Astrocyte (in vitro differentiated cells and primary cell): ENCODE measurements around the gene MMAB. TPM values are rescaled to one million over a fixed set of nuclear protein-coding genes. Genes with fewer than 3 reads are reported as not detected.

ENCODE experiments used
- DNase-seq: peaks from one replicate; pipeline ENCODE4 v3.0.0-alpha.2; 2010; ENCODE audit warnings: low read depth
- FAIRE-seq: peaks from 2 replicates; lab custom pipeline; 2011; peaks lifted over from hg19 to GRCh38; lab: Jason Lieb, UNC
- H2AFZ ChIP-seq: 2 replicates; pipeline ENCODE4 v1.6.0; 2012; ENCODE audit warnings: low read depth, low read length, inconsistent platforms
- H3K27ac ChIP-seq: 2 replicates; pipeline ENCODE4 v1.5.1; 2011; ENCODE audit warnings: low read depth, low read length, inconsistent platforms
- H3K27me3 ChIP-seq: 2 replicates; pipeline ENCODE4 v1.6.0; 2011; ENCODE audit warnings: low read length, inconsistent platforms; ENCODE audit not compliant: insufficient read depth
- H3K36me3 ChIP-seq: 2 replicates; pipeline ENCODE4 v1.5.1; 2011; ENCODE audit warnings: low read length, inconsistent platforms; ENCODE audit not compliant: insufficient read depth
- H3K4me1 ChIP-seq: 2 replicates; pipeline ENCODE4 v1.5.1; 2011; ENCODE audit warnings: low read length, inconsistent platforms; ENCODE audit not compliant: insufficient read depth
- H3K4me2 ChIP-seq: 2 replicates; pipeline ENCODE4 v1.6.0; 2012; ENCODE audit warnings: low read length, inconsistent platforms
- H3K4me3 ChIP-seq: 2 replicates; pipeline ENCODE4 v1.5.1; 2011; ENCODE audit warnings: low read depth, mild to moderate bottlenecking, low read length, inconsistent platforms; ENCODE audit not compliant: insufficient read depth
- H3K79me2 ChIP-seq: 2 replicates; pipeline ENCODE4 v1.6.0; 2012; ENCODE audit warnings: mild to moderate bottlenecking, low read length, inconsistent platforms; ENCODE audit not compliant: insufficient read depth
- H3K9ac ChIP-seq: 2 replicates; pipeline ENCODE4 v1.6.0; 2012; ENCODE audit warnings: mild to moderate bottlenecking, low read length, inconsistent platforms
- H3K9me3 ChIP-seq: 2 replicates; pipeline ENCODE4 v1.5.1; 2012; ENCODE audit warnings: low read depth, mild to moderate bottlenecking, low read length, inconsistent platforms; ENCODE audit not compliant: insufficient read depth
- H4K20me1 ChIP-seq: 2 replicates; pipeline ENCODE4 v1.6.0; 2012; ENCODE audit warnings: low read length, inconsistent platforms; ENCODE audit not compliant: insufficient read depth
- H3K27ac Mint-ChIP-seq: one replicate; pipeline ENCODE4 v1.8.0; 2021; ENCODE audit warnings: mild to moderate bottlenecking, mixed read lengths; ENCODE audit not compliant: unreplicated experiment
- H3K27me3 Mint-ChIP-seq: one replicate; pipeline ENCODE4 v1.8.0; 2021; ENCODE audit warnings: low read depth, mixed read lengths; ENCODE audit not compliant: unreplicated experiment
- H3K36me3 Mint-ChIP-seq: one replicate; pipeline ENCODE4 v1.8.0; 2021; ENCODE audit warnings: low read depth, mixed read lengths; ENCODE audit not compliant: unreplicated experiment
- H3K4me1 Mint-ChIP-seq: one replicate; pipeline ENCODE4 v1.8.0; 2021; ENCODE audit warnings: low read depth, mixed read lengths; ENCODE audit not compliant: unreplicated experiment
- H3K4me3 Mint-ChIP-seq: one replicate; pipeline ENCODE4 v1.8.0; 2021; ENCODE audit warnings: mild to moderate bottlenecking, moderate library complexity, mixed read lengths; ENCODE audit not compliant: unreplicated experiment
- H3K9me3 Mint-ChIP-seq: one replicate; pipeline ENCODE4 v1.8.0; 2021; ENCODE audit warnings: mild to moderate bottlenecking, mixed read lengths; ENCODE audit not compliant: unreplicated experiment
- CTCF ChIP-seq: IDR thresholded peaks from 2 replicates; pipeline ENCODE4 v1.5.1; 2011; ENCODE audit warnings: low read depth, mild to moderate bottlenecking, inconsistent platforms, low read length, moderate library complexity; ENCODE audit not compliant: insufficient read depth
- EZH2 ChIP-seq: IDR thresholded peaks from 2 replicates; pipeline ENCODE4 v1.6.1; 2012; ENCODE audit warnings: mild to moderate bottlenecking, low read length, inconsistent platforms; ENCODE audit not compliant: insufficient read depth
- total RNA-seq: library from RNA; stranded (reverse); gene quantifications from 2 replicates; pipeline ENCODE4 v1.2.1, GENCODE V29; 2021

MMAB gene
- total RNA-seq, 1 donor from 2014 or later, result 17.8 TPM

GRCh38 chr12:109597414-109597794 is 24.1 kb upstream of the MMAB start:
- no peak overlapping the region for H3K9ac ChIP-seq
- no peak overlapping the region for H2AFZ ChIP-seq
- no peaks in the 10 kb centered on the region for H3K27me3 ChIP-seq
- Mint-ChIP-seq H3K4me1 (peaks cover 4% of the 10 kb centered on the region), H3K9me3 (peaks cover 3% of the 10 kb centered on the region), H3K36me3 (no peaks in the 10 kb centered on the region), H3K4me3 (no peak overlapping the region), H3K27me3 (peaks cover 6% of the 10 kb centered on the region), H3K27ac (no peak overlapping the region)
- no peaks in the 10 kb centered on the region for H3K79me2 ChIP-seq
- FAIRE-seq (no peak), DNase-seq (no peak)
- no peaks in the 10 kb centered on the region for H4K20me1 ChIP-seq
- H3K36me3 ChIP-seq, result no peaks in the 10 kb centered on the region
- H3K4me1 ChIP-seq, result no peaks in the 10 kb centered on the region
- H3K4me3 ChIP-seq, result no peak overlapping the region
- no peak overlapping the region for H3K27ac ChIP-seq
- H3K4me2 ChIP-seq, result peak overlapping the region; percentile 73
- H3K9me3 ChIP-seq, result no peaks in the 10 kb centered on the region
- TF ChIP-seq EZH2, result no peak
- no peak for TF ChIP-seq CTCF

- H3K27me3 ChIP-seq, result no peaks in the 10 kb centered on the region
- H3K4me1 ChIP-seq, result no peaks in the 10 kb centered on the region
- Mint-ChIP-seq H3K27me3 (peaks cover 5% of the 10 kb centered on the region), H3K36me3 (no peaks in the 10 kb centered on the region), H3K4me3 (no peak overlapping the region), H3K9me3 (peaks cover 3% of the 10 kb centered on the region), H3K27ac (no peak overlapping the region), H3K4me1 (peaks cover 4% of the 10 kb centered on the region)
- no peaks in the 10 kb centered on the region for H4K20me1 ChIP-seq
- no peak overlapping the region for H3K4me2 ChIP-seq
- H3K36me3 ChIP-seq, result no peaks in the 10 kb centered on the region
- H3K4me3 ChIP-seq, result no peak overlapping the region
- FAIRE-seq (no peak), DNase-seq (no peak)
- H3K27ac ChIP-seq, result no peak overlapping the region
- no peaks in the 10 kb centered on the region for H3K79me2 ChIP-seq
- TF ChIP-seq EZH2, result no peak
- no peak for TF ChIP-seq CTCF
- H3K9me3 ChIP-seq, result no peaks in the 10 kb centered on the region
- no peak overlapping the region for H3K9ac ChIP-seq
- no peak overlapping the region for H2AFZ ChIP-seq
Observed at GRCh38 chr12:109596418-109597244, 23.3 kb upstream of the MMAB start.

GRCh38 chr12:109595321-109595902 is 22.1 kb upstream of the MMAB start:
- Histone ChIP-seq H3K27me3 (no peaks in the 10 kb centered on the region), H3K36me3 (no peaks in the 10 kb centered on the region), H3K4me2 (no peak overlapping the region), H2AFZ (no peak overlapping the region), H3K79me2 (no peaks in the 10 kb centered on the region), H3K4me1 (no peaks in the 10 kb centered on the region), H3K9me3 (no peaks in the 10 kb centered on the region), H3K9ac (no peak overlapping the region), H4K20me1 (no peaks in the 10 kb centered on the region), H3K4me3 (no peak overlapping the region), H3K27ac (no peak overlapping the region)
- H3K27me3 Mint-ChIP-seq, result no peaks in the 10 kb centered on the region
- no peak for DNase-seq
- no peak for FAIRE-seq
- peaks cover 3% of the 10 kb centered on the region for H3K9me3 Mint-ChIP-seq
- no peaks in the 10 kb centered on the region for H3K36me3 Mint-ChIP-seq
- H3K27ac Mint-ChIP-seq, result no peak overlapping the region
- TF ChIP-seq CTCF (no peak), EZH2 (no peak)
- peaks cover 4% of the 10 kb centered on the region for H3K4me1 Mint-ChIP-seq
- H3K4me3 Mint-ChIP-seq, result no peak overlapping the region
